Liver (tissue), 9 donors: ENCODE measurements around the gene ADGRL4. TPM values are rescaled to one million over a fixed set of nuclear protein-coding genes. Genes with fewer than 3 reads are reported as not detected.

Source experiments
- DNase-seq: peaks from one replicate; pipeline ENCODE4 v3.0.0-alpha.2; 2017; ENCODE audit warnings: low spot score
- H3K27ac ChIP-seq, 2 donors: one replicate each; pipeline ENCODE4 v1.7.0; 2013; ENCODE audit warnings: inconsistent platforms in 2 of 2, low read length in 2 of 2, control low read depth in 1 of 2, low read depth in 1 of 2, mild to moderate bottlenecking in 1 of 2
- H3K27me3 ChIP-seq, 4 donors: one replicate each; pipeline versions ENCODE4 v1.6.1 to v1.7.0; 2013; ENCODE audit warnings: low read length in 3 of 4, inconsistent platforms in 1 of 4, mild to moderate bottlenecking in 1 of 4, moderate library complexity in 1 of 4; ENCODE audit not compliant: control insufficient read depth in 4 of 4, insufficient read depth in 4 of 4
- H3K36me3 ChIP-seq, 4 donors: one replicate each; pipeline versions ENCODE4 v1.6.1 to v1.7.0; 2013; ENCODE audit warnings: low read length in 3 of 4, mild to moderate bottlenecking in 3 of 4, low read depth in 1 of 4, moderate library complexity in 1 of 4; ENCODE audit not compliant: control insufficient read depth in 4 of 4, insufficient read depth in 3 of 4
- H3K4me1 ChIP-seq, 4 donors: one replicate each; pipeline versions ENCODE4 v1.6.1 to v1.7.0; 2013; ENCODE audit warnings: low read length in 3 of 4, mild to moderate bottlenecking in 3 of 4, moderate library complexity in 1 of 4; ENCODE audit not compliant: control insufficient read depth in 4 of 4, insufficient read depth in 4 of 4
- H3K4me3 ChIP-seq, 3 donors: one replicate each; pipeline versions ENCODE4 v1.6.1 to v1.7.0; 2013; ENCODE audit warnings: low read length in 3 of 3, control low read depth in 1 of 3, low read depth in 1 of 3, mild to moderate bottlenecking in 1 of 3
- H3K9ac ChIP-seq, 2 donors: one replicate each; pipeline ENCODE4 v1.7.0; 2013; ENCODE audit warnings: low read length in 2 of 2, mild to moderate bottlenecking in 2 of 2, moderate library complexity in 2 of 2, control low read depth in 1 of 2, low read depth in 1 of 2
- H3K9me3 ChIP-seq, 4 donors: one replicate each; pipeline versions ENCODE4 v1.6.1 to v1.7.0; 2013; ENCODE audit warnings: low read length in 3 of 4; ENCODE audit not compliant: control insufficient read depth in 4 of 4
- EGR1 ChIP-seq, 2 donors: IDR thresholded peaks; 2 replicates each; pipeline ENCODE4 v1.6.1; 2016 to 2018; ENCODE audit warnings: antibody characterized with exemption in 2 of 2, low read depth in 2 of 2
- FOXA1 ChIP-seq: IDR thresholded peaks from 2 replicates; pipeline ENCODE4 v1.6.1; 2016; ENCODE audit warnings: antibody characterized with exemption
- FOXA2 ChIP-seq: IDR thresholded peaks from 2 replicates; pipeline ENCODE4 v1.6.1; 2016; ENCODE audit warnings: antibody characterized with exemption
- HNF4A ChIP-seq, 2 donors: conservative IDR thresholded peaks; 2 replicates each; pipeline ENCODE4 v1.6.1; 2016; ENCODE audit warnings: antibody characterized with exemption in 2 of 2, mild to moderate bottlenecking in 2 of 2
- HNF4G ChIP-seq: IDR thresholded peaks from 2 replicates; pipeline ENCODE4 v1.6.1; 2016; ENCODE audit warnings: antibody characterized with exemption
- JUND ChIP-seq, 2 donors: IDR thresholded peaks; 2 replicates each; pipeline ENCODE4 v1.6.1; 2016; ENCODE audit warnings: antibody characterized with exemption in 2 of 2
- NR2F2 ChIP-seq: IDR thresholded peaks from 2 replicates; pipeline ENCODE4 v1.6.1; 2016; ENCODE audit warnings: antibody characterized with exemption
- RAD21 ChIP-seq, 2 donors: IDR thresholded peaks; 2 replicates each; pipeline ENCODE4 v1.6.1; 2016; ENCODE audit warnings: antibody characterized with exemption in 2 of 2, mild to moderate bottlenecking in 2 of 2
- RXRA ChIP-seq, 2 donors: IDR thresholded peaks; 2 replicates each; pipeline ENCODE4 v1.6.1; 2017 to 2018; ENCODE audit warnings: antibody characterized with exemption in 2 of 2, mild to moderate bottlenecking in 1 of 2
- SP1 ChIP-seq: IDR thresholded peaks from 2 replicates; pipeline ENCODE4 v1.6.1; 2018; ENCODE audit warnings: antibody characterized with exemption, mild to moderate bottlenecking
- TAF1 ChIP-seq: conservative IDR thresholded peaks from 2 replicates; pipeline ENCODE4 v1.6.1; 2016; ENCODE audit warnings: antibody characterized with exemption, mild to moderate bottlenecking
- YY1 ChIP-seq: IDR thresholded peaks from 2 replicates; pipeline ENCODE4 v1.6.1; 2016; ENCODE audit warnings: antibody characterized with exemption, mild to moderate bottlenecking
- WGBS: extraction: QIAGEN DNeasy Blood & Tissue Kit; methylation state at CpG from one replicate; pipeline ENCODE4 v1.1.7; 2013; 5-methylcytosine and 5-hydroxymethylcytosine counted together
- polyA plus RNA-seq, 2 donors: library from polyadenylated mRNA; stranded (reverse) in 1 of 2; unstranded in 1 of 2; fragments of 200-250 nt in 1 of 2; fragments of >200 nt in 1 of 2; fragmentation: Nextera tagmentation in 1 of 2; extraction: Ambion mirVana in 1 of 2; gene quantifications; one replicate each; pipeline versions ENCODE4 v1.2.1 to v1.2.3, GENCODE V29; 2013 to 2015
- total RNA-seq, 2 donors: library from RNA; depleted of rRNA; stranded (reverse); fragments of >200 nt; gene quantifications; one replicate each; pipeline ENCODE4 v1.2.3, GENCODE V29; 2014
- TF ChIP-seq, protein P1 (sequence below): IDR thresholded peaks from 2 replicates; pipeline ENCODE4 v1.6.1; 2016; ENCODE audit warnings: antibody characterized with exemption, mild to moderate bottlenecking
- TF ChIP-seq, protein P2 (sequence below): IDR thresholded peaks from 2 replicates; pipeline ENCODE4 v1.6.1; 2016; ENCODE audit warnings: antibody characterized with exemption
- TF ChIP-seq, protein P3 (sequence below): IDR thresholded peaks from 2 replicates; pipeline ENCODE4 v1.6.1; 2016; ENCODE audit warnings: antibody characterized with exemption
- TF ChIP-seq, protein P4 (sequence below): fragments of 150-350 bp; IDR thresholded peaks from 2 replicates; pipeline ENCODE4 v1.5.1; 2017; ENCODE audit warnings: improper control_type of control experiment, low read depth, low read length; ENCODE audit not compliant: missing input control
- TF ChIP-seq, protein P5 (sequence below): IDR thresholded peaks from 2 replicates; pipeline ENCODE4 v1.6.1; 2016; ENCODE audit warnings: antibody characterized with exemption
- donor health status: healthy.
- donor health status: healthy.
- donor health status: healthy.
- donor health status: healthy.
- donor health status: healthy.

The ADGRL4 gene
- total and polyA plus RNA-seq, 4 donors = 2.1 to 9.2 (median 5.6) TPM

DNA sequence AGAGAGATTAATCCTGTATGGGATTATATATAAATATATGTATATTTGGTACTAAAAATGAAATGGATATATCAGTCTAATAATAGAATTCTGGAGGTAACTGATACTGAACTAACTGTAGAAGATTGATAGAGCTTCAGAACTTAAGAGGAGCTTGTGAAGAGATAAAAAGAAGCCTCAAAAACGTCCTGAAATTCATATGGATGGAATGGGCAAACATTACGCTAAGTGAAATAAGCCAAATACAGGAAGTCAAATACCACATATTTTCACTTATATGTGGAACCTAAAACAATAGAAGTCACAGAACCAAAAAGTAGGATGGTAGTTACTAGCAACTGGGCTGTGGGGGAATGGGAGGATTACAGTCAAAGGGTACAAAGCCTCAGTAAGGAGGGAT, 36.0 kb upstream of the ADGRL4 start:
- Histone ChIP-seq H3K9ac (no peak overlapping the region), H3K36me3 (no peaks in the 10 kb centered on the region), H3K4me1 (no peaks in the 10 kb centered on the region), H3K27me3 (no peaks in the 10 kb centered on the region), H3K4me3 (no peak overlapping the region), H3K27ac (no peak overlapping the region), H3K9me3 (peaks cover 0 to 2% (median 0%) of the 10 kb centered on the region in 4 donors)
- TF ChIP-seq RXRA (IDR thresholded peaks at IDR 0.05) (no peak), HNF4G (no peak), FOXA2 (no peak), TAF1 (no peak), NR2F2 (no peak), YY1 (no peak), RAD21 (IDR thresholded peaks at IDR 0.05) (no peak), HNF4A (conservative IDR thresholded peaks at IDR 0.05) (no peak), EGR1 (IDR thresholded peaks at IDR 0.05; ENCODE audit: low read depth in 2 of 2) (no peak), SP1 (no peak), JUND (IDR thresholded peaks at IDR 0.05) (no peak), FOXA1 (no peak)
- TF ChIP-seq, protein P1, sequence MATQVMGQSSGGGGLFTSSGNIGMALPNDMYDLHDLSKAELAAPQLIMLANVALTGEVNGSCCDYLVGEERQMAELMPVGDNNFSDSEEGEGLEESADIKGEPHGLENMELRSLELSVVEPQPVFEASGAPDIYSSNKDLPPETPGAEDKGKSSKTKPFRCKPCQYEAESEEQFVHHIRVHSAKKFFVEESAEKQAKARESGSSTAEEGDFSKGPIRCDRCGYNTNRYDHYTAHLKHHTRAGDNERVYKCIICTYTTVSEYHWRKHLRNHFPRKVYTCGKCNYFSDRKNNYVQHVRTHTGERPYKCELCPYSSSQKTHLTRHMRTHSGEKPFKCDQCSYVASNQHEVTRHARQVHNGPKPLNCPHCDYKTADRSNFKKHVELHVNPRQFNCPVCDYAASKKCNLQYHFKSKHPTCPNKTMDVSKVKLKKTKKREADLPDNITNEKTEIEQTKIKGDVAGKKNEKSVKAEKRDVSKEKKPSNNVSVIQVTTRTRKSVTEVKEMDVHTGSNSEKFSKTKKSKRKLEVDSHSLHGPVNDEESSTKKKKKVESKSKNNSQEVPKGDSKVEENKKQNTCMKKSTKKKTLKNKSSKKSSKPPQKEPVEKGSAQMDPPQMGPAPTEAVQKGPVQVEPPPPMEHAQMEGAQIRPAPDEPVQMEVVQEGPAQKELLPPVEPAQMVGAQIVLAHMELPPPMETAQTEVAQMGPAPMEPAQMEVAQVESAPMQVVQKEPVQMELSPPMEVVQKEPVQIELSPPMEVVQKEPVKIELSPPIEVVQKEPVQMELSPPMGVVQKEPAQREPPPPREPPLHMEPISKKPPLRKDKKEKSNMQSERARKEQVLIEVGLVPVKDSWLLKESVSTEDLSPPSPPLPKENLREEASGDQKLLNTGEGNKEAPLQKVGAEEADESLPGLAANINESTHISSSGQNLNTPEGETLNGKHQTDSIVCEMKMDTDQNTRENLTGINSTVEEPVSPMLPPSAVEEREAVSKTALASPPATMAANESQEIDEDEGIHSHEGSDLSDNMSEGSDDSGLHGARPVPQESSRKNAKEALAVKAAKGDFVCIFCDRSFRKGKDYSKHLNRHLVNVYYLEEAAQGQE = no peak
- TF ChIP-seq, protein P2, sequence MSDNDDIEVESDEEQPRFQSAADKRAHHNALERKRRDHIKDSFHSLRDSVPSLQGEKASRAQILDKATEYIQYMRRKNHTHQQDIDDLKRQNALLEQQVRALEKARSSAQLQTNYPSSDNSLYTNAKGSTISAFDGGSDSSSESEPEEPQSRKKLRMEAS = no peak
- TF ChIP-seq, protein P3, sequence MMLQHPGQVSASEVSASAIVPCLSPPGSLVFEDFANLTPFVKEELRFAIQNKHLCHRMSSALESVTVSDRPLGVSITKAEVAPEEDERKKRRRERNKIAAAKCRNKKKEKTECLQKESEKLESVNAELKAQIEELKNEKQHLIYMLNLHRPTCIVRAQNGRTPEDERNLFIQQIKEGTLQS = no peak
- TF ChIP-seq, protein P4, sequence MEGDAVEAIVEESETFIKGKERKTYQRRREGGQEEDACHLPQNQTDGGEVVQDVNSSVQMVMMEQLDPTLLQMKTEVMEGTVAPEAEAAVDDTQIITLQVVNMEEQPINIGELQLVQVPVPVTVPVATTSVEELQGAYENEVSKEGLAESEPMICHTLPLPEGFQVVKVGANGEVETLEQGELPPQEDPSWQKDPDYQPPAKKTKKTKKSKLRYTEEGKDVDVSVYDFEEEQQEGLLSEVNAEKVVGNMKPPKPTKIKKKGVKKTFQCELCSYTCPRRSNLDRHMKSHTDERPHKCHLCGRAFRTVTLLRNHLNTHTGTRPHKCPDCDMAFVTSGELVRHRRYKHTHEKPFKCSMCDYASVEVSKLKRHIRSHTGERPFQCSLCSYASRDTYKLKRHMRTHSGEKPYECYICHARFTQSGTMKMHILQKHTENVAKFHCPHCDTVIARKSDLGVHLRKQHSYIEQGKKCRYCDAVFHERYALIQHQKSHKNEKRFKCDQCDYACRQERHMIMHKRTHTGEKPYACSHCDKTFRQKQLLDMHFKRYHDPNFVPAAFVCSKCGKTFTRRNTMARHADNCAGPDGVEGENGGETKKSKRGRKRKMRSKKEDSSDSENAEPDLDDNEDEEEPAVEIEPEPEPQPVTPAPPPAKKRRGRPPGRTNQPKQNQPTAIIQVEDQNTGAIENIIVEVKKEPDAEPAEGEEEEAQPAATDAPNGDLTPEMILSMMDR = no peak
- TF ChIP-seq, protein P5, sequence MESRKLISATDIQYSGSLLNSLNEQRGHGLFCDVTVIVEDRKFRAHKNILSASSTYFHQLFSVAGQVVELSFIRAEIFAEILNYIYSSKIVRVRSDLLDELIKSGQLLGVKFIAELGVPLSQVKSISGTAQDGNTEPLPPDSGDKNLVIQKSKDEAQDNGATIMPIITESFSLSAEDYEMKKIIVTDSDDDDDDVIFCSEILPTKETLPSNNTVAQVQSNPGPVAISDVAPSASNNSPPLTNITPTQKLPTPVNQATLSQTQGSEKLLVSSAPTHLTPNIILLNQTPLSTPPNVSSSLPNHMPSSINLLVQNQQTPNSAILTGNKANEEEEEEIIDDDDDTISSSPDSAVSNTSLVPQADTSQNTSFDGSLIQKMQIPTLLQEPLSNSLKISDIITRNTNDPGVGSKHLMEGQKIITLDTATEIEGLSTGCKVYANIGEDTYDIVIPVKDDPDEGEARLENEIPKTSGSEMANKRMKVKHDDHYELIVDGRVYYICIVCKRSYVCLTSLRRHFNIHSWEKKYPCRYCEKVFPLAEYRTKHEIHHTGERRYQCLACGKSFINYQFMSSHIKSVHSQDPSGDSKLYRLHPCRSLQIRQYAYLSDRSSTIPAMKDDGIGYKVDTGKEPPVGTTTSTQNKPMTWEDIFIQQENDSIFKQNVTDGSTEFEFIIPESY = no peak
- no peak for DNase-seq
- WGBS = 55% methylated on average over 2 of the region's 2 CpGs

DNA sequence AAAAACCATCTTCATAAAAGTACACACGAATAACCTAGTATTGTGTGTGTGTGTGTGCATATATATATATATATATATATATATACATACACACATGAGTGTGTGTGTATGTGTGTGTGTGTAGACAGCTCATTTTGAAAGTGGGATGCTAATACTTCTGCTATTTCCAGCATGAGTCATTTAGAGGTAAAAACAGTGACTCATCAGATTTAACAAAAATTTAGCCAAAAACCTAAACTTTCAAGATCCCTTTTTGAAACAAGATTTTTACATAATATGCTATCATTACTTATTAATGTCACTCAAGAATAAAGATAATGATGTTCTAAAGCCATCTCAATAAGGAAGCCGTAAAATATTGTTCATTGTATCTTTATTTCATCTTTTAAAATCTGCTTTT, 35.6 kb upstream of the ADGRL4 start:
- Histone ChIP-seq H3K27me3 (no peaks in the 10 kb centered on the region), H3K4me3 (no peak overlapping the region), H3K4me1 (no peaks in the 10 kb centered on the region), H3K27ac (no peak overlapping the region), H3K9ac (no peak overlapping the region), H3K36me3 (no peaks in the 10 kb centered on the region), H3K9me3 (peaks cover 0 to 2% (median 1%) of the 10 kb centered on the region in 4 donors)
- DNase-seq = no peak
- TF ChIP-seq, protein P4 = no peak
- WGBS = 65% methylated on average over 2 of the region's 2 CpGs
